HG03159 (cell line): ENCODE measurements around the gene BHLHE23.

Experiments
- ATAC-seq: cut with Tn5 transposase; IDR thresholded peaks from one replicate; pipeline ENCODE4 v1.9.1; 2021; ENCODE audit warnings: mild to moderate bottlenecking, moderate library complexity; ENCODE audit not compliant: unreplicated experiment

Gene BHLHE23

GRCh38 chr20:63026582-63027165 lies 19.9 kb upstream of the BHLHE23 start:
- no peak for ATAC-seq

GRCh38 chr20:63025534-63026331 lies 19.0 kb upstream of the BHLHE23 start:
- no peak for ATAC-seq

- ATAC-seq: no peak
Observed at GRCh38 chr20:63024573-63025392, 18.0 kb upstream of the BHLHE23 start.

GRCh38 chr20:63023936-63024571 lies 17.3 kb upstream of the BHLHE23 start:
- ATAC-seq: no peak

- ATAC-seq: no peak
Observed at GRCh38 chr20:63023071-63023935, 16.5 kb upstream of the BHLHE23 start.

GRCh38 chr20:63022501-63022900 lies 15.7 kb upstream of the BHLHE23 start:
- no peak for ATAC-seq

GRCh38 chr20:63021356-63022321 lies 14.9 kb upstream of the BHLHE23 start:
- ATAC-seq: no peak

GRCh38 chr20:63020681-63021080 lies 13.9 kb upstream of the BHLHE23 start:
- no peak for ATAC-seq

- ATAC-seq: no peak
Observed at GRCh38 chr20:63017826-63018411, 11.2 kb upstream of the BHLHE23 start.

- ATAC-seq: no peak
Observed at GRCh38 chr20:63017076-63017825, 10.5 kb upstream of the BHLHE23 start.

GRCh38 chr20:63016514-63017075 lies 9.8 kb upstream of the BHLHE23 start:
- ATAC-seq: no peak

GRCh38 chr20:63015662-63016361 lies 9.0 kb upstream of the BHLHE23 start:
- no peak for ATAC-seq

- ATAC-seq: no peak
Observed at GRCh38 chr20:63015147-63015661, 8.4 kb upstream of the BHLHE23 start.

- no peak for ATAC-seq
Observed at GRCh38 chr20:63014710-63015109, 7.9 kb upstream of the BHLHE23 start.

- no peak for ATAC-seq
Observed at GRCh38 chr20:63014287-63014686, 7.5 kb upstream of the BHLHE23 start.

GRCh38 chr20:63013207-63013606 lies 6.4 kb upstream of the BHLHE23 start:
- ATAC-seq: no peak

- no peak for ATAC-seq
Observed at GRCh38 chr20:63011798-63012197, 5.0 kb upstream of the BHLHE23 start.
